A549 (cell line): ENCODE data around the gene RBX1. TPM values are rescaled to one million over a fixed set of nuclear protein-coding genes. Genes with fewer than 3 reads are reported as not detected.

Experiments used
- BHLHE40 ChIP-seq: IDR thresholded peaks from 2 replicates; pipeline ENCODE4 v1.6.1; 2012; ENCODE audit warnings: low read depth, low read length, inconsistent platforms
- CBX2 ChIP-seq: fragments of 200-600 bp; sonication (generic); IDR thresholded peaks from 2 replicates; pipeline ENCODE4 v1.6.1; 2016; ENCODE audit warnings: low read depth, mild to moderate bottlenecking, borderline replicate concordance
- CBX8 ChIP-seq: fragments of 200-600 bp; sonication (generic); IDR thresholded peaks from 2 replicates; pipeline ENCODE4 v1.6.1; 2016
- CEBPB ChIP-seq, 2 experiments: fragments of >200 bp in 1 of 2; sonication (Bioruptor Twin) in 1 of 2; formaldehyde crosslinking in 1 of 2; IDR thresholded peaks; 2 replicates each; pipeline ENCODE4 v1.6.1; 2012 to 2016
- CHD4 ChIP-seq: fragments of 200-600 bp; sonication (generic); IDR thresholded peaks from 2 replicates; pipeline ENCODE4 v1.6.1; 2016; ENCODE audit warnings: antibody characterized with exemption, mild to moderate bottlenecking, borderline replicate concordance
- EHF ChIP-seq: fragments of 250-450 bp; sonication (Bioruptor Pico); IDR thresholded peaks from 2 replicates; pipeline ENCODE4 v1.5.0; 2020; ENCODE audit warnings: mild to moderate bottlenecking
- EHMT2 ChIP-seq: fragments of 200-600 bp; sonication (generic); IDR thresholded peaks from 2 replicates; pipeline ENCODE4 v1.6.1; 2016; ENCODE audit warnings: antibody characterized with exemption, low read depth, mild to moderate bottlenecking, moderate library complexity
- ESRRA ChIP-seq: fragments of 150-350 bp; IDR thresholded peaks from 2 replicates; pipeline ENCODE4 v1.6.1; 2014; ENCODE audit warnings: mild to moderate bottlenecking, low read length, borderline replicate concordance
- FOSB ChIP-seq: fragments of 250-450 bp; sonication (Bioruptor Pico); IDR thresholded peaks from 2 replicates; pipeline ENCODE4 v1.5.0; 2020; ENCODE audit warnings: mild to moderate bottlenecking, moderate library complexity
- FOSL2 ChIP-seq, 2 experiments: fragments of 450-650 bp in 1 of 2; fragments of >200 bp in 1 of 2; sonication (Bioruptor Twin) in 1 of 2; formaldehyde crosslinking; IDR thresholded peaks; 2 replicates each; pipeline versions ENCODE4 v1.5.0 to v1.6.1; 2016 to 2020; ENCODE audit warnings: mild to moderate bottlenecking in 1 of 2, moderate library complexity in 1 of 2
- FOXS1 ChIP-seq: fragments of 250-450 bp; sonication (Bioruptor Pico); IDR thresholded peaks from 2 replicates; pipeline ENCODE4 v1.5.0; 2020; ENCODE audit warnings: mild to moderate bottlenecking, moderate library complexity
- GATA3 ChIP-seq: IDR thresholded peaks from 2 replicates; pipeline ENCODE4 v1.6.1; 2012; ENCODE audit warnings: borderline replicate concordance
- HDAC2 ChIP-seq: fragments of 200-600 bp; sonication (generic); IDR thresholded peaks from 2 replicates; pipeline ENCODE4 v1.6.1; 2016
- HEYL ChIP-seq: fragments of 250-450 bp; sonication (Bioruptor Pico); IDR thresholded peaks from 2 replicates; pipeline ENCODE4 v1.8.0; 2021; ENCODE audit warnings: mild to moderate bottlenecking, moderate library complexity
- HOXB5 ChIP-seq: fragments of 250-450 bp; sonication (Bioruptor Pico); IDR thresholded peaks from 2 replicates; pipeline ENCODE4 v1.5.0; 2020; ENCODE audit warnings: mild to moderate bottlenecking, moderate library complexity
- JUN ChIP-seq, 2 experiments: fragments of >200 bp; sonication (Bioruptor Twin); formaldehyde crosslinking; IDR thresholded peaks; 2 replicates in 1 of 2; 3 replicates in 1 of 2; pipeline ENCODE4 v1.6.1; 2016 to 2017
- KDM1A ChIP-seq: fragments of 200-600 bp; sonication (generic); IDR thresholded peaks from 2 replicates; pipeline ENCODE4 v1.6.1; 2016; ENCODE audit warnings: low read depth, mild to moderate bottlenecking
- KDM5A ChIP-seq: fragments of 200-600 bp; sonication (generic); IDR thresholded peaks from 2 replicates; pipeline ENCODE4 v1.6.1; 2016; ENCODE audit warnings: antibody characterized with exemption, mild to moderate bottlenecking
- MAX ChIP-seq: IDR thresholded peaks from 2 replicates; pipeline ENCODE4 v1.6.1; 2012
- MAZ ChIP-seq: fragments of 150-350 bp; IDR thresholded peaks from 2 replicates; pipeline ENCODE4 v1.6.1; 2014; ENCODE audit warnings: antibody characterized with exemption, low read depth, low read length, borderline replicate concordance
- PHF8 ChIP-seq: fragments of 200-600 bp; sonication (generic); IDR thresholded peaks from 2 replicates; pipeline ENCODE4 v1.6.1; 2016; ENCODE audit warnings: low read depth, mild to moderate bottlenecking, antibody characterized with exemption, moderate library complexity, borderline replicate concordance
- RAD21 ChIP-seq, 2 experiments: fragments of >200 bp in 1 of 2; sonication (Bioruptor Twin) in 1 of 2; formaldehyde crosslinking in 1 of 2; IDR thresholded peaks in 1 of 2; conservative IDR thresholded peaks in 1 of 2; 2 replicates in 1 of 2; 3 replicates in 1 of 2; pipeline ENCODE4 v1.6.1; 2012 to 2018; ENCODE audit warnings: inconsistent platforms in 1 of 2
- RARB ChIP-seq: fragments of 250-450 bp; sonication (Bioruptor Pico); IDR thresholded peaks from 2 replicates; pipeline ENCODE4 v1.8.0; 2021; ENCODE audit warnings: mild to moderate bottlenecking, moderate library complexity
- RCOR1 ChIP-seq: fragments of 150-350 bp; IDR thresholded peaks from 2 replicates; pipeline ENCODE4 v1.6.1; 2014; ENCODE audit warnings: antibody characterized with exemption, low read length, low read depth
- REST ChIP-seq: fragments of 200-600 bp; sonication (generic); IDR thresholded peaks from 2 replicates; pipeline ENCODE4 v1.6.1; 2016; ENCODE audit warnings: antibody characterized with exemption, mild to moderate bottlenecking, moderate library complexity
- TFCP2L1 ChIP-seq: fragments of 250-450 bp; sonication (Bioruptor Pico); IDR thresholded peaks from 2 replicates; pipeline ENCODE4 v1.5.0; 2021; ENCODE audit warnings: mild to moderate bottlenecking
- TP53 ChIP-seq: fragments of 250-450 bp; sonication (Bioruptor Pico); IDR thresholded peaks from 2 replicates; pipeline ENCODE4 v1.5.0; 2021; ENCODE audit warnings: mild to moderate bottlenecking, moderate library complexity
- ZFP36 ChIP-seq: fragments of 450-650 bp; IDR thresholded peaks from 2 replicates; pipeline ENCODE4 v1.6.1; 2014; ENCODE audit warnings: borderline replicate concordance; ENCODE audit not compliant: partially characterized antibody
- ZSCAN20 ChIP-seq: fragments of 250-450 bp; sonication (Bioruptor Pico); IDR thresholded peaks from 2 replicates; pipeline ENCODE4 v1.8.0; 2022; ENCODE audit warnings: mild to moderate bottlenecking, moderate library complexity
- polyA plus RNA-seq, 4 experiments: library from polyadenylated mRNA; depleted of rRNA in 3 of 4; stranded (reverse); fragments of >200 nt; fragmentation: RNase III in 1 of 4; extraction: RNeasy Plus Mini Kit Qiagen cat#74134 plus additional on column Dnase treatment in 1 of 4; gene quantifications; 2 replicates in 3 of 4; 3 replicates in 1 of 4; pipeline ENCODE4 v1.2.3, GENCODE V29; 2011 to 2017
- TF ChIP-seq, protein P1 (sequence below): IDR thresholded peaks from 2 replicates; pipeline ENCODE4 v1.6.1; 2012
- TF ChIP-seq, protein P2 (sequence below): IDR thresholded peaks from 2 replicates; pipeline ENCODE4 v1.6.1; 2012; ENCODE audit warnings: low read depth, borderline replicate concordance

The RBX1 gene
- polyA plus RNA-seq, 2 of the 4 experiments (the other 2 are of a cell fraction): 61.7 to 82.3 TPM

- TF ChIP-seq REST (no peak), FOXS1 (CRISPR knock-in tag) (no peak), HOXB5 (CRISPR knock-in tag) (no peak), HEYL (CRISPR knock-in tag) (no peak), TFCP2L1 (CRISPR knock-in tag) (no peak), RCOR1 (no peak), CBX2 (no peak), MAX (peak; percentile 98), KDM5A (no peak), ESRRA (no peak), BHLHE40 (peak; percentile 99), EHMT2 (no peak), MAZ (0 out of 2 replicates have a peak, but pooled peaks have one; percentile 51), EHF (CRISPR knock-in tag) (no peak), FOSL2 (IDR thresholded peaks at IDR 0.05) (no peak), FOSL2 (CRISPR knock-in tag; IDR thresholded peaks at IDR 0.05) (no peak), TP53 (CRISPR knock-in tag) (no peak), RARB (CRISPR knock-in tag) (no peak), ZSCAN20 (CRISPR knock-in tag) (no peak), CHD4 (no peak), GATA3 (no peak), CBX8 (no peak), ZFP36 (no peak), RAD21 (conservative IDR thresholded peaks at IDR 0.05 in 1 of 2, IDR thresholded peaks at IDR 0.05 in 1 of 2) (no peak), JUN (IDR thresholded peaks at IDR 0.05) (peak in 1 of 2 experiments; percentile 49; a peak in 2 of 5 replicates), KDM1A (no peak), FOSB (CRISPR knock-in tag) (no peak), CEBPB (IDR thresholded peaks at IDR 0.05) (no peak), HDAC2 (no peak), PHF8 (no peak)
- TF ChIP-seq, protein P1, sequence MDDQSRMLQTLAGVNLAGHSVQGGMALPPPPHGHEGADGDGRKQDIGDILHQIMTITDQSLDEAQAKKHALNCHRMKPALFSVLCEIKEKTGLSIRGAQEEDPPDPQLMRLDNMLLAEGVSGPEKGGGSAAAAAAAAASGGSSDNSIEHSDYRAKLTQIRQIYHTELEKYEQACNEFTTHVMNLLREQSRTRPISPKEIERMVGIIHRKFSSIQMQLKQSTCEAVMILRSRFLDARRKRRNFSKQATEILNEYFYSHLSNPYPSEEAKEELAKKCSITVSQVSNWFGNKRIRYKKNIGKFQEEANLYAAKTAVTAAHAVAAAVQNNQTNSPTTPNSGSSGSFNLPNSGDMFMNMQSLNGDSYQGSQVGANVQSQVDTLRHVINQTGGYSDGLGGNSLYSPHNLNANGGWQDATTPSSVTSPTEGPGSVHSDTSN: no peak
- TF ChIP-seq, protein P2, sequence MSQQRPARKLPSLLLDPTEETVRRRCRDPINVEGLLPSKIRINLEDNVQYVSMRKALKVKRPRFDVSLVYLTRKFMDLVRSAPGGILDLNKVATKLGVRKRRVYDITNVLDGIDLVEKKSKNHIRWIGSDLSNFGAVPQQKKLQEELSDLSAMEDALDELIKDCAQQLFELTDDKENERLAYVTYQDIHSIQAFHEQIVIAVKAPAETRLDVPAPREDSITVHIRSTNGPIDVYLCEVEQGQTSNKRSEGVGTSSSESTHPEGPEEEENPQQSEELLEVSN: peak; percentile 79
Observed at GRCh38 chr22:41022470-41023298, 71.5 kb downstream of the RBX1 start (continued).
